ENCODE measurements around the gene RPL41.

Gene RPL41

DNA sequence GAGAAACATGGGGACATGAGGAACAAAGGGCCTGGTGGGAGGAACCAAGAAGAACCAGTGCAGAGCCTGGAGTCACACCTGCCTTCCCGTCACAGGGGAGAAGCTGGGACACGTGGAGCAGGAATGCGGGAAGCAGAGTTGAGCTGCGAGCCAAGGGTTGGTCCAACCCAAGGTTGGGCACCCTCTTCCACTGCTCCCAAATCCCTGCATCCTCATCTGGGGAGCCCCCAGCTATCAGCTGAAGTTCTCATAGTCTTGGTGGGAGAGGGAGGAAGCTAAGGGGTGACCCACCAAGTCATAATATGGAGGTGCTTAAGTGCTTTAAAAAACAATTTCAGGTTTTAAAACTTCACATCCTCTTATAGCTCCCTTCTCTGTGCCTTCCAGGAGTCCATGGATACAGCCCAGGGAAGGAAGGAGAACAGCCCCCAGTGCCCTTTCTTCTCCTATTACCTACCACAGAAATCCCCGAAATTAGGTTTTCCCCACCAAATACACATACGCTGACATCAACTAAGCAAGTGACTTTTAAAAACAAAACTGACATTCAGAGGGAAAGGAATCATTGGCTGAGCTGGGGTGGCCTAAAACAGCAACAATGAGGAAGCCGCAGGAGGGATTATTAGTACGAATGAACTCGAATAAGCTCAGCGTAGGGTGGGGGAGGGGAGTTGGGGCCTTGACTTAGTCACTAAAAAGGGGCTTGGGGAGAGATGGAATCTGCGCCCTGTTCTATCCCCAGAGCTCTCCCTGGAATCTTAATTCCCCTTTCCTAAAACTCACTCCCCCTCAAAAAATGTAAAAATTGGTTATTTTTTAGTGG lies 46.2 kb downstream of the RPL41 start:
- H3K36me3 ChIP-seq (ENCODE audit: insufficient read depth) = peaks cover 36% of the 10 kb centered on the region; the same call in 1 of the 2 replicates
- peaks cover 35% of the 10 kb centered on the region for H3K79me2 ChIP-seq (ENCODE audit: insufficient read depth, low read depth)
- H3K4me2 ChIP-seq = no peak overlapping the region
- no peak overlapping the region for H3K4me3 ChIP-seq (IDR thresholded peaks at IDR 0.05; ENCODE audit: insufficient read depth, low read depth, low read length)
- H3K27me3 ChIP-seq (ENCODE audit: insufficient read depth, low read depth) = no peaks in the 10 kb centered on the region
- TF ChIP-seq, protein P1, sequence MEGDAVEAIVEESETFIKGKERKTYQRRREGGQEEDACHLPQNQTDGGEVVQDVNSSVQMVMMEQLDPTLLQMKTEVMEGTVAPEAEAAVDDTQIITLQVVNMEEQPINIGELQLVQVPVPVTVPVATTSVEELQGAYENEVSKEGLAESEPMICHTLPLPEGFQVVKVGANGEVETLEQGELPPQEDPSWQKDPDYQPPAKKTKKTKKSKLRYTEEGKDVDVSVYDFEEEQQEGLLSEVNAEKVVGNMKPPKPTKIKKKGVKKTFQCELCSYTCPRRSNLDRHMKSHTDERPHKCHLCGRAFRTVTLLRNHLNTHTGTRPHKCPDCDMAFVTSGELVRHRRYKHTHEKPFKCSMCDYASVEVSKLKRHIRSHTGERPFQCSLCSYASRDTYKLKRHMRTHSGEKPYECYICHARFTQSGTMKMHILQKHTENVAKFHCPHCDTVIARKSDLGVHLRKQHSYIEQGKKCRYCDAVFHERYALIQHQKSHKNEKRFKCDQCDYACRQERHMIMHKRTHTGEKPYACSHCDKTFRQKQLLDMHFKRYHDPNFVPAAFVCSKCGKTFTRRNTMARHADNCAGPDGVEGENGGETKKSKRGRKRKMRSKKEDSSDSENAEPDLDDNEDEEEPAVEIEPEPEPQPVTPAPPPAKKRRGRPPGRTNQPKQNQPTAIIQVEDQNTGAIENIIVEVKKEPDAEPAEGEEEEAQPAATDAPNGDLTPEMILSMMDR (conservative IDR thresholded peaks at IDR 0.05; ENCODE audit: low read depth, low read length) = no peak
- no peaks in the 10 kb centered on the region for H4K20me1 ChIP-seq (ENCODE audit: insufficient read depth)
- no peak overlapping the region for H3K9ac ChIP-seq
- H3K4me1 ChIP-seq (ENCODE audit: low read depth, poor library complexity, severe bottlenecking) = peaks cover 24% of the 10 kb centered on the region
- no peak overlapping the region for H2AFZ ChIP-seq (ENCODE audit: low read depth)
- H3K27ac ChIP-seq = no peak overlapping the region

DNA sequence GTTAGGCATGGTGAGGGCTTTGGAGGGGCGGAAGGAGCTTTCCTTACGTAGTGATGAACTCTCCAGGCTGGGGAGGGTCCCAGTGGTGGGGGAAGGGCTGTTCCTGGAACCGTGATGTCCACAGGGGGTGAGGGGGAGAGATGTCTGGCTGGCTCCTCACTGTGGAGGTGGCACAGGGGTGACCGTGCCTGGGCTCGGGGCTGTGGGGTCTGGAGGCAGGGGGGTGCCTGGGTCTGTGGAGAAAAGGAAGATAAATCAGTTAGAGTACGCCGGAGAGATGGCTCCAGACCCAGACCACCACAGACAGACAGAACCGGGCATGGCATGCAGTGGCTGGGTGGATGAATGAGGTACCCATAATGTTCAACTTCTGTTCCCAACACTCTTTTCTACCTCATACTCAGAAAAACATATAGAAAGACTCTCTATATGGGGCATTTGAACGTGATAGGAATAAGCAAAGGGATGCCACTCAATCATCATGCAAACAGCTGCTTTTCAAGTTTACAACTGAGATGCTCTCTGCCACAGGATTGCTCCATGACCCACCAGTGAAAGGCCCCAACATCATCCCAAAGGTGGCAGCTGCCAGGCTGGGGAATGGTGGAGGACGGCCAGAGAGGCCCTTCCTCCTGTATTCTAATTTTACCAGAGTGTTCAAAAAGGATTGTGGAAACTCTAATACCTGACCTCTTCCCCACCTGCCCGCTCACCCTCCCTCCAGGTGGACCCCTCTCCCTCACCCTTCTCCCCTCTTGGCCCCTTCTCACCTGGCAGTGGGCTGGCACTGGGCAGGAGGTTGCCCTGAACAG lies 47.3 kb downstream of the RPL41 start:
- Histone ChIP-seq H3K36me3 (ENCODE audit: insufficient read depth) (peaks cover 36% of the 10 kb centered on the region; the same call in 1 of the 2 replicates), H3K27me3 (ENCODE audit: insufficient read depth, low read depth) (no peaks in the 10 kb centered on the region), H3K27ac (no peak overlapping the region), H4K20me1 (ENCODE audit: insufficient read depth) (no peaks in the 10 kb centered on the region), H3K79me2 (ENCODE audit: insufficient read depth, low read depth) (peaks cover 29% of the 10 kb centered on the region), H2AFZ (ENCODE audit: low read depth) (no peak overlapping the region), H3K4me3 (IDR thresholded peaks at IDR 0.05; ENCODE audit: insufficient read depth, low read depth, low read length) (no peak overlapping the region), H3K4me1 (ENCODE audit: low read depth, poor library complexity, severe bottlenecking) (peaks cover 24% of the 10 kb centered on the region), H3K4me2 (no peak overlapping the region), H3K9ac (no peak overlapping the region)
- TF ChIP-seq, protein P1 (conservative IDR thresholded peaks at IDR 0.05; ENCODE audit: low read depth, low read length) = no peak

DNA sequence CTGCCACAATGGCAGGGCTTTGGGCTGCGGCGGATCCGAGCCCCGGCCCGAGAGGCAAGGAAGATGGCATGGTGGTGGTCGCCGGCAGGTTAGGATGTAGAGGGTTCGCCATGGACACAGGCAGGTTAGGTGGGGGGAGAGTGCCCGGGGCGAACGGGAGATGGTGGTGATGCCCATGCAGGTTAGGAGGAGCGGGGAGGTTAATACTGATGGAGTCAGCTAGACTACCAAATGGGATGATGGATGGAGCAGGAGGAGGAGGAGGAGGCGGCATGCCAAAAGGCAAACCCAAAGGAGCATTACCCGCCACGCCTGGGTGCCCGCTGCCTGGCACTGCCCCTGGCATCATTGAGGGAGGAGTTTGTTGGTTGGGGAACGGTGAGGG lies 47.9 kb downstream of the RPL41 start:
- Histone ChIP-seq H3K36me3 (ENCODE audit: insufficient read depth) (peaks cover 36% of the 10 kb centered on the region; the same call in 1 of the 2 replicates), H3K79me2 (ENCODE audit: insufficient read depth, low read depth) (peaks cover 23% of the 10 kb centered on the region), H4K20me1 (ENCODE audit: insufficient read depth) (no peaks in the 10 kb centered on the region), H3K27me3 (ENCODE audit: insufficient read depth, low read depth) (no peaks in the 10 kb centered on the region), H3K4me1 (ENCODE audit: low read depth, poor library complexity, severe bottlenecking) (peaks cover 22% of the 10 kb centered on the region), H3K4me2 (no peak overlapping the region), H2AFZ (ENCODE audit: low read depth) (no peak overlapping the region), H3K27ac (no peak overlapping the region), H3K9ac (no peak overlapping the region), H3K4me3 (IDR thresholded peaks at IDR 0.05; ENCODE audit: insufficient read depth, low read depth, low read length) (no peak overlapping the region)
- TF ChIP-seq, protein P1 (conservative IDR thresholded peaks at IDR 0.05; ENCODE audit: low read depth, low read length) = no peak

DNA sequence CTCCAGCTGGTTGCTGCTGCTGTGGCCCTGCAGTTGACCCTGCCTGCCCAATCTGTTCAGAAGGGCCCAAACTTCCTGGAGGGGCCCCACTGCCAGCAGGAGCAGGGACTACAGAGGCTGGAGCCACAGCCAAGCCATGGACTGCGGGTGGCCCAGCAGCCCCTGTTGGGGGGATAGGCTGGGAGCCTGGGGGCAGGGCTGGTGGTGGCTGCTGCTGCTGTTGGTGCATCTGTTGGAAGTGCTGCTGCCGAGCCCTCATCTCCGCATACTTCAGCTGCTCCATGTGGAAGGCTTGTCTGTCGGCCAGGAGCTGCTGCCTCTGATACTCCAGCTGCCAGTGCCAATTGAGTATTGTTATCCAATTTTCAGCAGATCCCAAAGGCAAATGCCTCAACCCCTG lies 48.9 kb downstream of the RPL41 start:
- no peaks in the 10 kb centered on the region for H3K27me3 ChIP-seq (ENCODE audit: insufficient read depth, low read depth)
- H3K4me3 ChIP-seq (IDR thresholded peaks at IDR 0.05; ENCODE audit: insufficient read depth, low read depth, low read length) = no peak overlapping the region
- peaks cover 11% of the 10 kb centered on the region for H3K4me1 ChIP-seq (ENCODE audit: low read depth, poor library complexity, severe bottlenecking)
- peaks cover 33% of the 10 kb centered on the region; the same call in 1 of the 2 replicates for H3K36me3 ChIP-seq (ENCODE audit: insufficient read depth)
- no peak overlapping the region for H3K27ac ChIP-seq
- TF ChIP-seq, protein P1 (conservative IDR thresholded peaks at IDR 0.05; ENCODE audit: low read depth, low read length) = no peak
- H2AFZ ChIP-seq (ENCODE audit: low read depth) = no peak overlapping the region
- H4K20me1 ChIP-seq (ENCODE audit: insufficient read depth) = no peaks in the 10 kb centered on the region
- peaks cover 12% of the 10 kb centered on the region; the same call in 1 of the 2 replicates for H3K79me2 ChIP-seq (ENCODE audit: insufficient read depth, low read depth)
- H3K4me2 ChIP-seq = no peak overlapping the region
- no peak overlapping the region for H3K9ac ChIP-seq

All from KMS-11 (cell line).